GM10847 (cell line): ENCODE data around the gene FBXL14.

Experiments used
- POLR2A ChIP-seq: IDR thresholded peaks from 2 replicates; pipeline ENCODE4 v1.6.1; 2011; ENCODE audit not compliant: insufficient read length; ENCODE audit errors: extremely low read depth

Gene FBXL14

DNA sequence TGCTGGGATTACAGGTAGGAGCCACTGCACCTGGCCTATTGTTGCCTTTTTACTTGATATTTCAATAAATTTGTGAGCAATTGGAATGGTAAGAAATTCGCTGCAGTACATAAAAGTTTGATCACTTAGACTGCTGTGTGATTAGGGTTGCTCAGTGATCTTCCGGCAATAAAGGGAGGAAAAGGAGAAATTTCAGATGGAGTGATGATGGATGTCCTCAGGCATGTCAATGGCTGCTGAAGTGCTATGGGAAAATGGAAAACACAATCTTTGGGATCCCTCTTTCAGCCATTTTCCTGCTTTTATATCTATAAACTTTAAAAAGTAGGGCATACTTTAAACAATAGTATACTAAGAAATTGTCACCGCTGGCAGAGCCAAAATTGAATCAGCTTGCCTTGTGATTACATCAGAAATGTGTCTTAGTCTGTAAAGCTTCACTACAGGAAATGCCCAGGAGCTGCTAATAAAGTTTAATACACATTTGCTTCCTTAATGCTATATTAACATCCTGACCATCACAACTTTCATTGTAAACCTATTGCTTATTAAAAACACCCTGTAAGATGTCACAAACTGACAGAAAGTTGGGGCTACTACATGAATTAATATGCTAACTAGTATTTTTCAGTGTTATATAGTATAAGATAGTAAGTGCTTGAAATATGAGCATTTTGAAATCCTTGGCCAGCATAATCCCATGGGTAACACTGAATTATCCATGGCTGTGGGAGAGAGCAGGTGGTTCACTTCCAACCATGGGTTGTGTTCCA is 13.7 kb upstream of the FBXL14 start:
- no peak for TF ChIP-seq POLR2A

DNA sequence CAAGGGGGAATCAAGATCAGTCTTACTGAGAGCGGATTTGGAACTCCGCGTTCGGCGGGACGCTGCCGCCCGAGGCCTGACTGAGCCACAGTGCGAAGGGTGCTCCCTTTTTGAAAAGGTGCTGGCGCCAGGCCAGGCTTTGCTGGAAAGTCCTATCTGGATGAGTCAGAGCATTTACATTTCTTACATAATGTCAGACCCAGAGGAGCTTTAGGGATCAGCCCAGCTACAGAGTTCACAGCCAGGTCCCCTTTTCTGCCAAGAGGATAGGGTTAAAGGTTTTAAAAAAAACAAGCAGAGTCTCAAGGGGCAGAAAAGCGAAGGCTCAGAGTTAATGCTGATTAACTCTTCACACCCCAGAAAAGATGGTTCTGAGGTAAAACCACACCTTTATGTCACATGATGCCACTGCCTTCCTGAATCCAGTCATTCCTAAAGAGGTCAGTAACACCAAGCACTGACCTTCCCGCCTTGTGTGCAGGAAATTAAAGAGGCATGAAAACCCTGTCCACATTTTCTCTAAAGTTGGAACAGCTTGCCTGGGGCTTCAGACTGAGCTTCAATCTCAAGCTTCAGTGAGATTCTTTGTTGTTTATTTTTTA is 11.7 kb upstream of the FBXL14 start:
- TF ChIP-seq POLR2A, result no peak

DNA sequence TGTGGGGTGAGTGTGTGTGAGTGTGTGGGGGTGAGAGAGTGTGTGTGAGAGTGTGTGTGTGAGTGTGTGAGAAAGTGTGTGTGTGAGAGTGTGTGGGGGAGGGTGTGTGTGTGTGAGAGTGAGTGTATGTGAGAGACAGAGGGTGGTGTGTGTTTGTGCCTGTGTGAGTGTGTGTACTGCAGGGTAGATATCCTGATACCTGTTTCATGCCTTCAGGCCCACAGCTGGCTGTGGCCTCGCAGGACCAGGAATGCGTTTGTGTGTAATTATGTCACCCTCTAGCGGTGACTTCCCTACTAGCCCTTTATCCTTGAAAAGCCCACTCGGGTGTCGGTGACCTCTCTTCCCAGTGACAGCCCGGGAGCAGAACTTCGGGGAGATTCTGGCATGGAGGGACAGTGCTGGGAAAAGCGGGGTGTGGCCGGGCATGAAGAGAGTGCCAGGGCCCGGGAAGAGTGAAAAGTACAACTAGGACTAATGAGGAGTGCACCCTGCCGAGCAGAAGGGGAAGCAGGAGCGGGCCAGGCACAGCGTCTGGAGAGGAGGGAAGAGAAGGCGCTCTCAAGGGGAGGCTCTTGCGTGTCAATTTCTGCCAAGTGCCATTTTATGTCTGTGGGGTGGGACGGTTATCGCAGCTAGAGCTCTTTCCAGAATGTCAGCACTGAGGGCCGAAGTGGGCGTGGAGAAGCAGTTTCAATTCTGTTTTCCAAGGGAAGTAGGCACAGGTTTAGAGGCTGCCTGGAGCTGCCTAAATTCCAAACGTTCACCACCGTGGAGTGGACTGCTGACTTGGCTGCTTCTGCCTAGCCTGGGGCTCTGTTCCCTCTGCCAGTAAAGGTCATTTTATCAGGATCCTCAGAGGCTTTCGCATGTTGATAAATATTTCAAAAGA is 11.0 kb upstream of the FBXL14 start:
- TF ChIP-seq POLR2A, result no peak

DNA sequence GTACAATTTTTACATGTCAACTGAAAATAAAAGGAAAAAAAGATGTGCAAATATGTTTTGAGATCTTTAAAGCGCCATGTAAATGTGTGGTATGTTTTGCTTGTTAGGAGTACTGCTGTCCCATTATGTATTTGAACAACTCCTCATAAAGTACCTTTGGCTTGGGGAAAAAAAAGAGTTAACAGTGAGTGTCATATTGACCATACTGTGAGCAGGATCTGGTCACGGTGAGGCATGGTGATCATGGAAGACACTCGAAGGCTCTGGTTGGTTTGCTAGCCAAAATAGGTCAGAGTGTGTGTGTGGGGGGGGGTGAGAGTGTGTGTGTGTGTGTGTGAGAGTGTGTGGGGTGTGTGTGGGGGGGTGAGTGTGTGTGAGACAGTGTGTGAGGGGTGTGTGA is 10.1 kb upstream of the FBXL14 start:
- no peak for TF ChIP-seq POLR2A

DNA sequence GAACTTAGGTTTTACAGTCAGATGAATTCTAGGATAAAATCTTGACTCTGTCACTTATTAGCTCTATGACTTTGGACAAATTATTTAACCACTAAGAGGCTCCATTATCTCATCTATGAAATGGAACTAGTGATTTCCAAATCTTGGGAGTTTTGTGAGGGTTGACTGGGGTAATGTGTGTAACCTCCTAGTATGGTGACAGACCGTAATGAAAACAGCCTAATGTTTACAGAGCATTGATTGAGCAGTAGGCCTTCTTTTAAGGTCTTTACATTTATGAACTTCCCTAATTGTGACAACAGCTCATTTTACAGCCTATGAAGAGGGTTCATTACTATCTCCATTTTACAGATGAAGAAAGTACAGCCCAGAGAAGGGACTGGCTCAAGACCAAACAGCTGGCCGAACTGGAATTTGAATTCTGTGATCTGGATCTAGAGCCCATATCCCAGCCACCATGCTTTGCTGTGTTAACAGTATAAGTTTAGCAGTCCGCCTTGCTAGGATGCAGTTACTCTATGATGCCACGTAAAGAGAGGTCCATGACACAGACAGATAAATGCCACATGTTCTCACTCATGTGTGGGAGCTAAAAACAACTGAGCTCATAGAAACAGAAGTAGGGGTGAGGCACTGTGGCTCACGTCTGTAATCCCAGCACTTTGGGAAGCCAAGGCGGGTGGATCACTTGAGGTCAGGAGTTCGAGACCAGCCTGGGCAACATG is 9.1 kb upstream of the FBXL14 start:
- no peak for TF ChIP-seq POLR2A

DNA sequence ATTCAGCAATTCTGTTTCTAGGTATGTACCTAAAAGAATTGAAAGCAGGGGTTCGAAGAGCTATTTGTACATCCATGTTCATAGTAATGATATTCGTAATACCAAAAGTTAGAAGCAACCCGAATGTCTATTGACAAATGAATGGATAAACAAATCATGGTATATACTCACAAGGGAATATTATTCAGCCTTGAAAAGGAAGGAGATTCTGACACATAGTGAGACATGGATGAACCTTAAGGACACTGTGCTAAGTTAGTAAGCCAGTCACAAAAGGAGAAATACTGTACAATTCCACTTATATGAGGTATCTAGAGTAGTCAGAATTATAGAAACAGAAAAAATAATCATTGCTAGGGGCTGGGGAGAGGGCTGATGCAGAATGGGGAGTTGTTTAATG is 4.4 kb upstream of the FBXL14 start:
- TF ChIP-seq POLR2A, result no peak

DNA sequence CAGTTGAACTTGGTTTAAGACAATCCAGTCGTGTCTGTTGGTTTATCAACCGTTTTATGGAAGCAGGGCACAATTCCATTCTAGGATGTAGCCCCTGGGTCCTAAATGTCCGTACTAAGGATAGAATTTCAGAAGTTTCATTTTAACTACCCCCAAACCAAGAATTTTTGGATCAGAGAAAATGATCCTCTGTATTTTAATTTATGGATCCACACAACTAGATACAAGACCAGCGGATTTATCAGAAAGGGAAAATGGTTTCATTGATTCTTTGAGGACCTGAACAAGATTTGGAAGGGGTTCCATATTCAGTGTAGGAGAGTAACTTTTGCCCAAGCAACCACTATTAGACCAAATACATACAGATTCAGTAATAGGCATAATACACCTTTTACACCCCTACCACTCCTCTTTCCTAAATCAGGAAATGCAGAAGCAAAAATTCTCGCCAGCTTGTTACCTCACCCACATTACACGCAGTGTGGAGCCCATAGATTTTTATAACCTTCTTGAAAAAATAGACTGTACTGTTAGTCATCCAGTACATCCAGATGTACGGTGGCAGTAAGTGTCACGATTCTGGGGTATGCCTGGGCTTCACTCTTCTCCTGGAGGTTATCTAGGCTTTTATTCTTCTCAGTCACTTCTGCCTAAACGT is 1.4 kb upstream of the FBXL14 start:
- no peak for TF ChIP-seq POLR2A

DNA sequence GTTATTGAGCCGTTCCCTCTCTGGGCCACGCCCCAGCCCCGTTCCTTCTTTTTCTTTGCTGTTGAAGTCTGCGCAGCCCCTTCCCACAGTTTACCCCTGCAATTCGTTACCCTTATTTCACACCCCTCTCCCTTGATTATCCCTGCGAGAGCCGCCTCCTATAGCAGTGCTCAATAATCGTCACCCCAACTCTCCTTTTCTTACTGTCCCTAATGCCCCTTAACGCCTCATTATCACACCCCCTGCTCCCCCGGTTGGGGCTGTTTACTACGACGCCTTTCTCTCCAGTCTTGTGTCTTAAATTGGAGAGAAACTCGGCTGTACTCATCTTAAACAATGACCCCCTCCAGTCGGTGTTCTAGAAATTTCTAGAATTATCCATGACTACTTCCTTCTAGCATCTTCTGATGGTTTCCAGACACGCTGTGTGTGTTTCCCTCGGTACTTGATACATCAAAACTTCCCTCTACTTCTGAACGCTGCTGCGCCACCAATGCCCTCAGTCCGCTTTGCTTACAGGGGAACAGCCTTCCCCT is 713 bp upstream of the FBXL14 start:
- TF ChIP-seq POLR2A, result no peak

DNA sequence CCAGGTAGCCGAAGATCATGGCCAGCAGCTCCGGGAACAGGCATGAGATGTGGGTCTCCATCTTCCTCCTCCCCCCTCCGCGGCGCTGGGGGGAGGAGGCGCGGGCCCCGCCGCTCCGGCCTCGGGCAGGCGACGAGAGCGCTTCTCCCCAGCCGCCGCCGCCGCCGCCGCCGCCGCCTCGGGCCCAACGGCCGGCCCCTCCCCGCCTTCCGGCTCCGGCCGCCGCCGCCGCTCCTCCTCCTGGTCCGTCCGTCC is 448 bp downstream of the FBXL14 start:
- no peak for TF ChIP-seq POLR2A

DNA sequence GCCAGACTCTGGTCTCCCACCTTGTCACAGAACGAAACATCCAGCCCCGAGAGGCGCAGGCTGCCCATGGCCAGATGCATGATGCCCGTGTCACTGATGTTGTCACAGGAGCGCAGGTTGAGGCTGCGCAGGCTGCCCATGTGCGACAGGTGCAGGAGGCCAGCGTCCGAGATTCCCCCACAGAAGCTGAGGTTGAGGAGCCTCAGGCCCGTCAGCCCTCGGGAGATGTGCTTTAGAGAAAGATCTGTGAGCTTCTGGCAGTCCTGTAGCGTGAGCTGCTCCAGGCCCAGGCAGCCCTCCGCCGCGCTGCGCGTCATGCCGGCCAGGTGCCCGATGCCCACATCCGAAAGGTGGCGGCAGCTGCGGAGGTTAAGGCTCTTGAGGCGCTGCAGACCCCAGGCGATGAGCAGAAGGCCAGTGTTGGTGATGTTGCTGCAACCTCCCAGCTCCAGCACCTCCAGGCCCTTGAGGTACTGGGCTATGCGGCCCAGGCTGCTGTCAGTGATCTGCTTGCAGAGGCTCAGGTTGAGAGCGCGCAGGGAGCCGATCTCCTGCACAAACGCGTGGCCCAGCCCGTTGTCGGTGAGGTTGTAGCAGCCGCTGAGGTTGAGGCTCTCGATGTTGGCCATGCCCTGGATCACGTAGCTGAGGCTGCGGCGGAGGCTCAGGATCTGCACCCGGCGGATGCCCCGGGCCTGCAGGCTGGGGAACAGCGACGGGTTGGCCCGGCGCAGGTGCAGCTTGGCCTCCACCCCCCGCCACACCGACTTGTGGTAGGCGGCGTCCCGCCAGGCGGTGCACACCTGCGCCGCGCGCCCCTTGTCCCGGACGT is 991 bp downstream of the FBXL14 start:
- no peak for TF ChIP-seq POLR2A

DNA sequence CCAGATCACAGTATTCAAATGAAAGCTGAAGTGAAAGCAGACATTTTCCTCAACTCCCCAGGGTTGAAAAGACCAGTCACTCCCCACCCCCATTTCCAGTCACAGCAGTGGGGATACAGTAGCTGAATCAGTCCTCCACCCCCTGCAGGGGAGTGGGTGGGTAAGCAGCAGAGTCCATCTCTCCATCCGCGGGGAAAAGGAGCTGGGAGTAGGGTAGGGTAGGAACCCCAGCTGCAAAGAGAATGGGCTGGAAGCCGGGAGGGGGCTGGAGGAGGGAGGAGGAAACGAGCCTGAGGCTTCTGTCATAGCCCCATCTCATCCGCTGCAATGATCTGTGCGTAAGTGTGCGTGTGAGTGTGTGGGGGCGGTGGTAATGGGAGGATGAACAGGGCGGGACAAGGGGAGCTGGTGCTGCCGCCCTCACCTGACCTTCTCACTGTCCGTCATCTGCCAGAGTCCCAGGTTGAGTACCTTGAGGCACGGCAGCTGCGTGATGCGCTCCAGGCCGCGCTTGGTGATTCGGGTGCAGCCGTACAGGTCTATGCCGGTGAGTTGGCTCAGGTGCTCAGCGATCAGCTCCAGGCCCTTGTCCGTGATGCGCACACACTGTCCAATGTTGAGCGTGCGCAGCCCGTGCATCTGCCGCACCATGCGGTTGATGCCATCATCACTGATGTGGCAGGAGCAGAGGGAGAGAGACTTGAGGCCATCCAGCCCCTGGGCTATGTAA is 1.8 kb downstream of the FBXL14 start:
- TF ChIP-seq POLR2A, result no peak

DNA sequence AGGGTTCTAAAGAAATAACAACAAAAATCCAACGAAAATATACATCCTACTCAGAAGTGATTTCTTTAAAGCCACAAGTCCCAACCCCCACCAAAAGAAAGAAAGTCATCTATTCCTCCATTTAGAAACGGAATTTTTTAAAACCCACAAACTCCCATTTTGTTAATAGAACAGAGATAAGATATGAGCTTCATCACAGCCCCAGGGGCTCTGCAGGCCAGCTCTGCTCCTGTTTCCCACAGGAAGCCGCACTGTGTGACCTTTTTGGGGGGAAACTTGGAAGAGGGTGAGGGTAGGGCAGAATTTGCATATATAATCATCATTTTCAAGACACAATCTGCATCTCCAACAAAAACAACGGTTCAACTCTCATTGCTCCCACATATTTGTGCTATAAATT is 2.8 kb downstream of the FBXL14 start:
- no peak for TF ChIP-seq POLR2A

DNA sequence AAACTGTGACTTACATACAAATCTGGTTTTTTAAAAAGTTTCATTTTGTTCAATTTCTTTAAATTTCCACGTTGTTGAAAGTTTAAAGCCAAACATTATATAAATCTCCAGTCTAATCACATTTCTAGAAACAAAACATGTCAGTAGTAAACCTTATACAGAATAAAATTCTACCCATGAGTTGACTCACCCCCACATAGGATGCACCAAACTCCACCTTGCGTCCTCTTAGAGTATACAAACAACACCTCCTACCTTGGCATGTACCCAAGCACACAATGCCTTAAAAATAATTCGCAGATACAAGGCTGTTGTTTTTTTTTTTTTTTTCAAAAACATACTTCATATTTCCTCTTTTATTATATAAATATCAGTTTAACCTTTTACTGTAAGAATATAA is 3.3 kb downstream of the FBXL14 start:
- TF ChIP-seq POLR2A, result no peak
